OCI-LY7 (cell line): ENCODE results near the gene SLC2A4. TPM values are rescaled to one million over a fixed set of nuclear protein-coding genes. Genes with fewer than 3 reads are reported as not detected.

Experiments
- BruUV-seq: library from RNA; stranded (reverse); fragments of 400-500 nt; replicated peaks from 2 replicates; lab custom pipeline; 2021; lab: Mats Ljungman, UMichigan
- CTCF ChIA-PET: fragments of 300-600 bp; sonication (Branson Sonifier 250); formaldehyde crosslinking; loops from one replicate; lab custom pipeline; 2022; ENCODE audit warnings: antibody characterized with exemption; ENCODE audit not compliant: unreplicated experiment; lab: Charles Lee
- POLR2A ChIA-PET: fragments of 300-600 bp; sonication (Branson Sonifier 250); formaldehyde crosslinking; loops from one replicate; lab custom pipeline; 2022; ENCODE audit warnings: antibody characterized with exemption; lab: Charles Lee
- DNase-seq: peaks from one replicate; pipeline ENCODE4 v3.0.0-alpha.2; 2015; ENCODE audit warnings: low spot score
- H2AFZ ChIP-seq: fragments of 200-600 bp; sonication (generic), shearing (Covaris generic); 2 replicates; pipeline ENCODE4 v1.6.1; 2014; ENCODE audit warnings: mild to moderate bottlenecking, antibody characterized with exemption, low read length, moderate library complexity
- H3K27ac ChIP-seq: fragments of 200-600 bp; sonication (generic); 2 replicates; pipeline ENCODE4 v1.5.1; 2014; ENCODE audit warnings: mixed run types, low read depth, mild to moderate bottlenecking, moderate library complexity, low read length, inconsistent platforms; ENCODE audit not compliant: poor library complexity, severe bottlenecking
- H3K36me3 ChIP-seq: fragments of 200-600 bp; sonication (generic); 2 replicates; pipeline ENCODE4 v1.6.1; 2014; ENCODE audit warnings: mild to moderate bottlenecking, antibody characterized with exemption, low read length, moderate library complexity, mixed read lengths; ENCODE audit not compliant: insufficient read depth
- H3K4me1 ChIP-seq: fragments of 200-600 bp; sonication (generic); 2 replicates; pipeline ENCODE4 v1.5.1; 2014; ENCODE audit warnings: mild to moderate bottlenecking, low read length; ENCODE audit not compliant: insufficient read depth, poor library complexity, severe bottlenecking
- H3K4me2 ChIP-seq: fragments of 200-600 bp; sonication (generic); 2 replicates; pipeline ENCODE4 v1.6.1; 2014; ENCODE audit warnings: mild to moderate bottlenecking, low read length
- H3K4me3 ChIP-seq: fragments of 200-600 bp; sonication (generic); 2 replicates; pipeline ENCODE4 v1.5.1; 2014; ENCODE audit warnings: mild to moderate bottlenecking, low read depth, low read length; ENCODE audit not compliant: poor library complexity, severe bottlenecking
- H3K79me2 ChIP-seq: fragments of 200-600 bp; sonication (generic); 2 replicates; pipeline ENCODE4 v1.6.1; 2016; ENCODE audit warnings: low read depth, mild to moderate bottlenecking, low read length, moderate library complexity, mixed read lengths; ENCODE audit not compliant: insufficient read depth
- H3K9me2 ChIP-seq: fragments of 200-600 bp; sonication (generic); 2 replicates; pipeline ENCODE4 v1.6.1; 2016; ENCODE audit warnings: mild to moderate bottlenecking, low read length, mixed read lengths; ENCODE audit not compliant: insufficient read depth
- H3K9me3 ChIP-seq: fragments of 200-600 bp; sonication (generic); 2 replicates; pipeline ENCODE4 v1.6.1; 2014; ENCODE audit warnings: mild to moderate bottlenecking, mixed run types, low read length, mixed read lengths
- H4K20me1 ChIP-seq: fragments of 200-600 bp; sonication (generic); 2 replicates; pipeline ENCODE4 v1.6.1; 2014; ENCODE audit warnings: mild to moderate bottlenecking, antibody characterized with exemption, low read length, moderate library complexity, mixed read lengths; ENCODE audit not compliant: insufficient read depth
- EZH2phosphoT487 ChIP-seq: fragments of 200-600 bp; sonication (generic); IDR thresholded peaks from 2 replicates; pipeline ENCODE4 v1.6.1; 2018; ENCODE audit warnings: low read depth, borderline replicate concordance, mild to moderate bottlenecking, mixed run types, antibody characterized with exemption, low read length, moderate library complexity, mixed read lengths
- intact Hi-C: fragments of 100-400 bp; cut with micrococcal nuclease; formaldehyde crosslinking; loops from one replicate; pipeline ENCODE4 v1.10.0; 2022; ENCODE audit not compliant: unreplicated experiment
- total RNA-seq, 2 experiments: library from RNA; depleted of rRNA in 1 of 2; stranded (reverse); fragments of >200 nt in 1 of 2; shearing (Covaris generic) in 1 of 2; gene quantifications; 2 replicates each; pipeline ENCODE4 v1.2.3, GENCODE V29; 2014 to 2022
- TF ChIP-seq, protein P1 (sequence below): fragments of 200-600 bp; sonication (generic); conservative IDR thresholded peaks from 2 replicates; pipeline ENCODE4 v1.5.1; 2014; ENCODE audit warnings: mild to moderate bottlenecking, antibody characterized with exemption, low read length, moderate library complexity, mixed read lengths

Gene SLC2A4
- total RNA-seq, 2 experiments from 2014 or later = 0.61 to 0.63 TPM

DNA sequence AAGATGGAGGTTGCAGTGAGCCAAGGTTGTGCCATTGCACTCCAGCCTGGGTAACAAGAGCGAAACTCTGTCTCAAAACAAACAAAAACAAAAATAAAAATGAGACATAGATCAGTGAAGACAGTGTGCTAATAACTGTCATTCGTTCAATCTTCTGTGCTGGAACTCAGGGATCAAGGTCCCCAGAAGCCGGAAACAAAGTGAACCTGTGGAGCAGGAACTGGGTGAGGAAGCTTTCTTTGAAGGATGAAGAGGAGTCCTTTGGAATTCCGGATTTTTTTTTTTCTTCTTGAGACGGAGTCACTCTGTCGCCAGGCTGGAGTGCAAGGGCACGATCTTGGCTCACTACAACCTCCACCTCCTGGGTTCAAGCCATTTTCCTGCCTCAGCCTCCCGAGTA lies 2.1 kb upstream of the SLC2A4 start:
- Histone ChIP-seq H3K4me3 (no peak overlapping the region), H3K36me3 (no peaks in the 10 kb centered on the region), H3K9me2 (no peaks in the 10 kb centered on the region), H3K4me1 (peaks cover 32% of the 10 kb centered on the region), H2AFZ (no peak overlapping the region), H3K4me2 (no peak overlapping the region), H3K27ac (no peak overlapping the region), H3K9me3 (no peaks in the 10 kb centered on the region), H3K79me2 (no peaks in the 10 kb centered on the region), H4K20me1 (no peaks in the 10 kb centered on the region)
- BruUV-seq = no TSS peak
- ChIA-PET CTCF (no interaction called here), POLR2A (no interaction called here)
- intact Hi-C loops = no loop called here
- no peak for TF ChIP-seq EZH2phosphoT487
- TF ChIP-seq, protein P1, sequence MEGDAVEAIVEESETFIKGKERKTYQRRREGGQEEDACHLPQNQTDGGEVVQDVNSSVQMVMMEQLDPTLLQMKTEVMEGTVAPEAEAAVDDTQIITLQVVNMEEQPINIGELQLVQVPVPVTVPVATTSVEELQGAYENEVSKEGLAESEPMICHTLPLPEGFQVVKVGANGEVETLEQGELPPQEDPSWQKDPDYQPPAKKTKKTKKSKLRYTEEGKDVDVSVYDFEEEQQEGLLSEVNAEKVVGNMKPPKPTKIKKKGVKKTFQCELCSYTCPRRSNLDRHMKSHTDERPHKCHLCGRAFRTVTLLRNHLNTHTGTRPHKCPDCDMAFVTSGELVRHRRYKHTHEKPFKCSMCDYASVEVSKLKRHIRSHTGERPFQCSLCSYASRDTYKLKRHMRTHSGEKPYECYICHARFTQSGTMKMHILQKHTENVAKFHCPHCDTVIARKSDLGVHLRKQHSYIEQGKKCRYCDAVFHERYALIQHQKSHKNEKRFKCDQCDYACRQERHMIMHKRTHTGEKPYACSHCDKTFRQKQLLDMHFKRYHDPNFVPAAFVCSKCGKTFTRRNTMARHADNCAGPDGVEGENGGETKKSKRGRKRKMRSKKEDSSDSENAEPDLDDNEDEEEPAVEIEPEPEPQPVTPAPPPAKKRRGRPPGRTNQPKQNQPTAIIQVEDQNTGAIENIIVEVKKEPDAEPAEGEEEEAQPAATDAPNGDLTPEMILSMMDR = no peak
- DNase-seq = no peak

- H4K20me1 ChIP-seq = no peaks in the 10 kb centered on the region
- intact Hi-C loops = loop anchor here (1.0 to 2.0 kb wide), 5 partner anchors 16 to 235 kb away; partner anchors contain the start of genes ACAP1, KCTD11 and TMEM102
Measured at GRCh38 chr17:7280519-7281073, 922 bp upstream of the SLC2A4 start.

More at GRCh38 chr17:7280519-7281073, 922 bp upstream of the SLC2A4 start:
- Histone ChIP-seq H3K36me3 (no peaks in the 10 kb centered on the region), H3K4me2 (peak overlapping the region; percentile 88), H3K79me2 (no peaks in the 10 kb centered on the region), H3K9me3 (no peaks in the 10 kb centered on the region), H3K9me2 (no peaks in the 10 kb centered on the region), H2AFZ (peak overlapping the region; percentile 85; the same call in 1 of the 2 replicates), H3K4me3 (peak overlapping the region; percentile 59), H3K4me1 (peaks cover 32% of the 10 kb centered on the region), H3K27ac (peak overlapping the region; percentile 57)
- ChIA-PET CTCF (interaction anchor here (0.5 to 1.0 kb wide), 3 partner anchors 16 to 203 kb away, joined by 3 to 4 read pairs (median 4); partner anchors contain the start of gene POLR2A), POLR2A (interaction anchor here (0.6 to 1.3 kb wide), 3 partner anchors 11 to 24 kb away, joined by 3 to 5 read pairs (median 3); no protein-coding TSS in a partner anchor)
- TF ChIP-seq, protein P1 = peak; percentile 96
- TF ChIP-seq EZH2phosphoT487 = no peak
- peak; percentile 92 for DNase-seq
- no TSS peak for BruUV-seq
